ENCODE measurements around the gene HCRT.

HCRT gene

DNA sequence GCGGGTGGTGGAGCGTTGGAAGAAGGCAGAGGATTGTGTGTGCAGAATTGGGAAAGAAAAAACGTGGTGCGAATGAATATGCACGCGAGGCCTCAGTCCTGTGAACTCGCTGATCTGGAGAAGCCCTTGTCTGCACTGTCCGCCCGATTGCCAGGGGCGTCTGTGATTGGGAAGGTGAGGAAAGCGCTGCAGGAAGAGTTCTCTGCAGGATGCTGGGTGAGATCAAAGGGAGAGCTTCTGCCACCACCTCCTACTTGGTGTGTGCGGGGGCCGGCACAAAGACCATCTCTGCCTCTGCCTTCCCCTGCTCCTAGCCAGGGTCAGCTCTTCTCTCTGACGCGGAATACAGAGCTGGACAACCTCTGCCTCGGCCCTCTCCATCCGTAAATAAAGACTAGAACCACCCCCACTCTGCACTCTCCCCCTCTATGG, 29.6 kb downstream of the HCRT start:
- TF ChIP-seq TCF12 (IDR thresholded peaks at IDR 0.05; ENCODE audit: low read depth), result no peak

GRCh38 chr17:42153919-42154742, 31.1 kb downstream of the HCRT start:
- TF ChIP-seq, protein P1, sequence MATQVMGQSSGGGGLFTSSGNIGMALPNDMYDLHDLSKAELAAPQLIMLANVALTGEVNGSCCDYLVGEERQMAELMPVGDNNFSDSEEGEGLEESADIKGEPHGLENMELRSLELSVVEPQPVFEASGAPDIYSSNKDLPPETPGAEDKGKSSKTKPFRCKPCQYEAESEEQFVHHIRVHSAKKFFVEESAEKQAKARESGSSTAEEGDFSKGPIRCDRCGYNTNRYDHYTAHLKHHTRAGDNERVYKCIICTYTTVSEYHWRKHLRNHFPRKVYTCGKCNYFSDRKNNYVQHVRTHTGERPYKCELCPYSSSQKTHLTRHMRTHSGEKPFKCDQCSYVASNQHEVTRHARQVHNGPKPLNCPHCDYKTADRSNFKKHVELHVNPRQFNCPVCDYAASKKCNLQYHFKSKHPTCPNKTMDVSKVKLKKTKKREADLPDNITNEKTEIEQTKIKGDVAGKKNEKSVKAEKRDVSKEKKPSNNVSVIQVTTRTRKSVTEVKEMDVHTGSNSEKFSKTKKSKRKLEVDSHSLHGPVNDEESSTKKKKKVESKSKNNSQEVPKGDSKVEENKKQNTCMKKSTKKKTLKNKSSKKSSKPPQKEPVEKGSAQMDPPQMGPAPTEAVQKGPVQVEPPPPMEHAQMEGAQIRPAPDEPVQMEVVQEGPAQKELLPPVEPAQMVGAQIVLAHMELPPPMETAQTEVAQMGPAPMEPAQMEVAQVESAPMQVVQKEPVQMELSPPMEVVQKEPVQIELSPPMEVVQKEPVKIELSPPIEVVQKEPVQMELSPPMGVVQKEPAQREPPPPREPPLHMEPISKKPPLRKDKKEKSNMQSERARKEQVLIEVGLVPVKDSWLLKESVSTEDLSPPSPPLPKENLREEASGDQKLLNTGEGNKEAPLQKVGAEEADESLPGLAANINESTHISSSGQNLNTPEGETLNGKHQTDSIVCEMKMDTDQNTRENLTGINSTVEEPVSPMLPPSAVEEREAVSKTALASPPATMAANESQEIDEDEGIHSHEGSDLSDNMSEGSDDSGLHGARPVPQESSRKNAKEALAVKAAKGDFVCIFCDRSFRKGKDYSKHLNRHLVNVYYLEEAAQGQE (IDR thresholded peaks at IDR 0.05; ENCODE audit: low read depth), result no peak
- TF ChIP-seq RAD21 (IDR thresholded peaks at IDR 0.05; ENCODE audit: low read depth) (no peak), EP300 (IDR thresholded peaks at IDR 0.05; ENCODE audit: borderline replicate concordance) (no peak)

DNA sequence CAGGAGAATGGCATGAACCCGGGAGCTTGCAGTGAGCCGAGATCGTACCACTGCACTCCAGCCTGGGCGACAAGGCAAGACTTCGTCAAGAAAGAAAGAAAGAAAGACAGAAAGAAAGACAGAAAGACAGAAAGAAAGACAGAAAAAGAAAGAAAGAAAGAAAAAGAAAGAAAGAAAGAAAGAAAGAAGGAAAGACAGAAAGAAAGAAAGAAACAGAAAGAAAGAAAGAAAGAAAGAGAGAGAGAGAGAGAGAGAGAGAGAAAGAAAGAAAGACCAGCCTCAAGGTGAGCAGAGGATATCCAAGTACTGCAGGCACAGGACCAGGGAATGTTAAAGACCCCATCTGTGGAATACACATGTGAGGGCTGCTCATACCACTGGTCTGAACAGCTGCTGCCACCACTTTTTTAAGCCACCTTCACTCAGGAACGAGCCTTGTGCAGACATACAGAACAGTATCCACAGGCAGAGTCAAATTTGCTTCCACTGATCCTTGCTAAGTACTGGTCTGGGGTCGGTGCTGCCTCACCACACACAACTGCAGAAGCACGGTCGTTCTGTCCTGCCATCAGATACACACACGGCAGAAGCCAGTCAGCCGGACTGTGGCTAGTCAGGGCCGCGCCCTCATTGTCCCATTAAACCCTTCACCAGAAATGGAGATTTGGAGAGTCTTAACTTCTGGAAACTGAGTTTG, 38.2 kb downstream of the HCRT start:
- no peak for TF ChIP-seq RAD21 (IDR thresholded peaks at IDR 0.05; ENCODE audit: low read depth)
- no peak for TF ChIP-seq EGR1 (IDR thresholded peaks at IDR 0.05)
- TF ChIP-seq, protein P2, sequence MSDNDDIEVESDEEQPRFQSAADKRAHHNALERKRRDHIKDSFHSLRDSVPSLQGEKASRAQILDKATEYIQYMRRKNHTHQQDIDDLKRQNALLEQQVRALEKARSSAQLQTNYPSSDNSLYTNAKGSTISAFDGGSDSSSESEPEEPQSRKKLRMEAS (IDR thresholded peaks at IDR 0.05), result no peak
- no peak for TF ChIP-seq TEAD4 (IDR thresholded peaks at IDR 0.05)
- TF ChIP-seq, protein P1 (IDR thresholded peaks at IDR 0.05; ENCODE audit: low read depth), result no peak
- no peak for TF ChIP-seq USF1 (IDR thresholded peaks at IDR 0.05)
- no peak for TF ChIP-seq CEBPB (IDR thresholded peaks at IDR 0.05)
- no peak for TF ChIP-seq NFIC (IDR thresholded peaks at IDR 0.05)
- TF ChIP-seq TCF12 (IDR thresholded peaks at IDR 0.05; ENCODE audit: low read depth), result no peak
- TF ChIP-seq YY1 (IDR thresholded peaks at IDR 0.05; ENCODE audit: low read depth), result no peak
- TF ChIP-seq TAF1 (IDR thresholded peaks at IDR 0.05; ENCODE audit: low read depth), result no peak
- no peak for TF ChIP-seq EP300 (IDR thresholded peaks at IDR 0.05; ENCODE audit: borderline replicate concordance)
- no peak for TF ChIP-seq CREB1 (IDR thresholded peaks at IDR 0.05; ENCODE audit: low read depth)
- TF ChIP-seq FOXM1 (IDR thresholded peaks at IDR 0.05; ENCODE audit: borderline replicate concordance, low read depth), result no peak
- TF ChIP-seq ZBTB7A (IDR thresholded peaks at IDR 0.05; ENCODE audit: low read depth), result no peak

GRCh38 chr17:42142371-42142896, 42.8 kb downstream of the HCRT start:
- TF ChIP-seq ZBTB7A (IDR thresholded peaks at IDR 0.05; ENCODE audit: low read depth), result no peak
- no peak for TF ChIP-seq TCF12 (IDR thresholded peaks at IDR 0.05; ENCODE audit: low read depth)
- TF ChIP-seq, protein P2 (IDR thresholded peaks at IDR 0.05), result no peak
- TF ChIP-seq TAF1 (IDR thresholded peaks at IDR 0.05; ENCODE audit: low read depth), result no peak
- no peak for TF ChIP-seq NFIC (IDR thresholded peaks at IDR 0.05)
- peak; percentile 40; the same call in 1 of the 2 replicates for TF ChIP-seq TEAD4 (IDR thresholded peaks at IDR 0.05)
- TF ChIP-seq, protein P1 (IDR thresholded peaks at IDR 0.05; ENCODE audit: low read depth), result no peak
- peak; percentile 30; the same call in 1 of the 2 replicates for TF ChIP-seq EGR1 (IDR thresholded peaks at IDR 0.05)
- TF ChIP-seq USF1 (IDR thresholded peaks at IDR 0.05), result no peak
- TF ChIP-seq YY1 (IDR thresholded peaks at IDR 0.05; ENCODE audit: low read depth), result no peak
- no peak for TF ChIP-seq FOXM1 (IDR thresholded peaks at IDR 0.05; ENCODE audit: borderline replicate concordance, low read depth)

Measured in Ishikawa (cell line).